ENCODE measurements around the gene MS4A8.

- TF ChIP-seq CTCF (IDR thresholded peaks at IDR 0.05; ENCODE audit: insufficient read depth, low read length) (no peak), POLR2AphosphoS5 (IDR thresholded peaks at IDR 0.05; ENCODE audit: low read depth) (no peak)
These were observed 53.9 kb downstream of the MS4A8 start for GRCh38 chr11:60753309-60753708.

Data from HL-60 (cell line).